Neural progenitor cell (in vitro differentiated cells): ENCODE measurements around the gene DRD2. TPM values are rescaled to one million over a fixed set of nuclear protein-coding genes. Genes with fewer than 3 reads are reported as not detected.

Experiments
- DNase-seq: peaks from one replicate; pipeline ENCODE4 v3.0.0-alpha.2; 2016; ENCODE audit warnings: low spot score
- H2AFZ ChIP-seq: fragments of 200-600 bp; sonication (generic); replicated peaks from 2 replicates; pipeline ENCODE4 v1.6.1; 2016; ENCODE audit warnings: antibody characterized with exemption
- H3F3A ChIP-seq: fragments of 200-600 bp; sonication (generic); 2 replicates; pipeline ENCODE4 v1.6.1; 2016; ENCODE audit warnings: antibody characterized with exemption, low read depth
- H3K27ac ChIP-seq: fragments of 200-600 bp; sonication (generic); 2 replicates; pipeline ENCODE4 v1.5.1; 2016; ENCODE audit warnings: mild to moderate bottlenecking
- H3K27me3 ChIP-seq: fragments of 200-600 bp; sonication (generic); 2 replicates; pipeline ENCODE4 v1.6.1; 2016; ENCODE audit warnings: mild to moderate bottlenecking, moderate library complexity
- H3K36me3 ChIP-seq: fragments of 200-600 bp; sonication (generic); 2 replicates; pipeline ENCODE4 v1.5.1; 2016
- H3K4me1 ChIP-seq: fragments of 200-600 bp; sonication (generic); 2 replicates; pipeline ENCODE4 v1.6.1; 2016; ENCODE audit warnings: mixed run types
- H3K4me2 ChIP-seq: fragments of 200-600 bp; sonication (generic); 2 replicates; pipeline ENCODE4 v1.6.1; 2016
- H3K4me3 ChIP-seq: fragments of 200-600 bp; sonication (generic); 2 replicates; pipeline ENCODE4 v1.5.1; 2016
- H3K79me2 ChIP-seq: fragments of 200-600 bp; sonication (generic); 2 replicates; pipeline ENCODE4 v1.6.1; 2016; ENCODE audit warnings: low read depth
- H3K9ac ChIP-seq: fragments of 200-600 bp; sonication (generic); 2 replicates; pipeline ENCODE4 v1.6.1; 2016
- H3K9me3 ChIP-seq: fragments of 200-600 bp; sonication (generic); 2 replicates; pipeline ENCODE4 v1.5.1; 2016; ENCODE audit warnings: low read depth
- H4K20me1 ChIP-seq: fragments of 200-600 bp; sonication (generic); 2 replicates; pipeline ENCODE4 v1.6.1; 2016; ENCODE audit warnings: low read depth
- H3K27ac Mint-ChIP-seq: 3 replicates; pipeline ENCODE4 v1.8.0; 2021; ENCODE audit warnings: mixed read lengths
- H3K27me3 Mint-ChIP-seq: 2 replicates; pipeline ENCODE4 v1.8.0; 2022; ENCODE audit warnings: low read depth, mild to moderate bottlenecking, inconsistent platforms, moderate library complexity, mixed read lengths; ENCODE audit not compliant: insufficient read depth
- H3K36me3 Mint-ChIP-seq: 3 replicates; pipeline ENCODE4 v1.8.0; 2021; ENCODE audit warnings: mixed read lengths
- H3K4me1 Mint-ChIP-seq: 3 replicates; pipeline ENCODE4 v1.8.0; 2021; ENCODE audit warnings: mixed read lengths
- H3K4me3 Mint-ChIP-seq: 3 replicates; pipeline ENCODE4 v1.8.0; 2021; ENCODE audit warnings: mild to moderate bottlenecking, moderate library complexity, mixed read lengths
- H3K9me3 Mint-ChIP-seq: 3 replicates; pipeline ENCODE4 v1.8.0; 2020; ENCODE audit warnings: mixed read lengths
- EZH2 ChIP-seq: fragments of 200-600 bp; sonication (generic); IDR thresholded peaks from 2 replicates; pipeline ENCODE4 v1.6.1; 2017; ENCODE audit warnings: antibody characterized with exemption, mild to moderate bottlenecking, moderate library complexity
- EZH2phosphoT487 ChIP-seq: fragments of 200-600 bp; sonication (generic); IDR thresholded peaks from 2 replicates; pipeline ENCODE4 v1.6.1; 2017; ENCODE audit warnings: antibody characterized with exemption
- total RNA-seq: library from RNA; depleted of rRNA; stranded (reverse); fragments of >200 nt; gene quantifications from 2 replicates; pipeline ENCODE4 v1.2.3, GENCODE V29; 2015; ENCODE audit warnings: low replicate concordance
- TF ChIP-seq, protein P1 (sequence below): fragments of 200-600 bp; sonication (generic); IDR thresholded peaks from 2 replicates; pipeline ENCODE4 v1.5.1; 2017; ENCODE audit warnings: antibody characterized with exemption, mild to moderate bottlenecking

Gene DRD2
- total RNA-seq, 1 donor from 2014 or later, result 0.21 TPM

DNA sequence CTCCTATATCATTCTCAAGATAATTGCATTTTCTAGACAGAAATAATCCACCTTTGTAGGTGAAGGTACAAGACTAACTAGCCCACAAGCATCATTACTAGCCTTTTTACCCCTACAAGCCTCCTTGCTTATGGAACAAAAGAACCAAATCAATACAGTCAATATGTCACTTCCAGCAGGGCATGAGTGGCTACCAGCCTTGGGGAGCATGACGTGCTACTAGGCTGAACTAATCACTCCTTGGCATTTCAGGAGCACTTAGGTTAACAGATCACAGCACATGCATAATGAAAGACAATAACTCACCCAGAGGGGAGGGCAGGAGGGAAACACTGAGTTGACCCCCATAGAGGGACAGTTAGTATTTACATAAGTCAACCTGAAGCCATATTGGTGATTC lies 2.7 kb downstream of the DRD2 start:
- Histone ChIP-seq H3K27ac (no peak overlapping the region), H3K9ac (no peak overlapping the region), H3K4me3 (no peak overlapping the region), H4K20me1 (peaks cover 23% of the 10 kb centered on the region), H3K36me3 (no peaks in the 10 kb centered on the region), H3K4me1 (peaks cover 10% of the 10 kb centered on the region), H3K27me3 (peaks cover 61% of the 10 kb centered on the region), H2AFZ (no peak overlapping the region), H3K4me2 (no peak overlapping the region), H3F3A (peaks cover 5% of the 10 kb centered on the region), H3K9me3 (no peaks in the 10 kb centered on the region), H3K79me2 (no peaks in the 10 kb centered on the region)
- peak overlapping the region; percentile 33 for H3K4me3 Mint-ChIP-seq
- TF ChIP-seq EZH2phosphoT487 (no peak), EZH2 (no peak)
- TF ChIP-seq, protein P1, sequence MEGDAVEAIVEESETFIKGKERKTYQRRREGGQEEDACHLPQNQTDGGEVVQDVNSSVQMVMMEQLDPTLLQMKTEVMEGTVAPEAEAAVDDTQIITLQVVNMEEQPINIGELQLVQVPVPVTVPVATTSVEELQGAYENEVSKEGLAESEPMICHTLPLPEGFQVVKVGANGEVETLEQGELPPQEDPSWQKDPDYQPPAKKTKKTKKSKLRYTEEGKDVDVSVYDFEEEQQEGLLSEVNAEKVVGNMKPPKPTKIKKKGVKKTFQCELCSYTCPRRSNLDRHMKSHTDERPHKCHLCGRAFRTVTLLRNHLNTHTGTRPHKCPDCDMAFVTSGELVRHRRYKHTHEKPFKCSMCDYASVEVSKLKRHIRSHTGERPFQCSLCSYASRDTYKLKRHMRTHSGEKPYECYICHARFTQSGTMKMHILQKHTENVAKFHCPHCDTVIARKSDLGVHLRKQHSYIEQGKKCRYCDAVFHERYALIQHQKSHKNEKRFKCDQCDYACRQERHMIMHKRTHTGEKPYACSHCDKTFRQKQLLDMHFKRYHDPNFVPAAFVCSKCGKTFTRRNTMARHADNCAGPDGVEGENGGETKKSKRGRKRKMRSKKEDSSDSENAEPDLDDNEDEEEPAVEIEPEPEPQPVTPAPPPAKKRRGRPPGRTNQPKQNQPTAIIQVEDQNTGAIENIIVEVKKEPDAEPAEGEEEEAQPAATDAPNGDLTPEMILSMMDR, result no peak
- H3K4me1 Mint-ChIP-seq, result peaks cover 8% of the 10 kb centered on the region
- no peaks in the 10 kb centered on the region for H3K36me3 Mint-ChIP-seq
- no peak for DNase-seq
- peaks cover 3% of the 10 kb centered on the region for H3K9me3 Mint-ChIP-seq
- peaks cover 39% of the 10 kb centered on the region for H3K27me3 Mint-ChIP-seq
- H3K27ac Mint-ChIP-seq, result no peak overlapping the region

DNA sequence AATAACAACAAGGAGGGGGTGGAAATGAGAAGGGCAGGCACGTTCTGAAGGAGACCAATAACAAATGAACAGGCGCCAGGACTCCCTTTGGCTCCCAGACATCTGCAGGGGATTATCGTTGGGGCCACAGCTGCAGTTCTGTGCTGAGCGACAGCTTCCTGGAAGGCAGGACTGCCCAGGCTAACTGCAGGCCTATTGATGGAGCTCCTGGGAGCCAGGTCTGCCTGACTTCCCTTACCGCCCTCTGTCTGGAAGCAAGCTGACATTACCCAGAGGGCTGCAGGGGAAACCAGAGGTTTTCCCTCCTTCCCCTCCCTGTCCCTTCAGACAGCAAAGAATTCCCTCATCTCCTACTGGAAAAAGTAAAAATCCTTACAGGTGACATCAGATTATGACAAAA lies 5.0 kb downstream of the DRD2 start:
- no peaks in the 10 kb centered on the region for H3K36me3 Mint-ChIP-seq
- H3K27me3 ChIP-seq, result peaks cover 38% of the 10 kb centered on the region
- no peaks in the 10 kb centered on the region for H3K79me2 ChIP-seq
- peaks cover 10% of the 10 kb centered on the region for H3K4me1 ChIP-seq
- H3K4me3 ChIP-seq, result no peak overlapping the region
- H3K9ac ChIP-seq, result no peak overlapping the region
- peaks cover 4% of the 10 kb centered on the region for H3K4me1 Mint-ChIP-seq
- no peak overlapping the region for H3K27ac ChIP-seq
- peaks cover 5% of the 10 kb centered on the region for H3F3A ChIP-seq
- no peaks in the 10 kb centered on the region for H3K9me3 Mint-ChIP-seq
- H3K4me3 Mint-ChIP-seq, result no peak overlapping the region
- peak; percentile 53 for DNase-seq
- H3K27me3 Mint-ChIP-seq, result peaks cover 21% of the 10 kb centered on the region
- no peaks in the 10 kb centered on the region for H3K9me3 ChIP-seq
- H3K4me2 ChIP-seq, result no peak overlapping the region
- H3K27ac Mint-ChIP-seq, result no peak overlapping the region
- no peak for TF ChIP-seq EZH2phosphoT487
- TF ChIP-seq EZH2, result no peak
- TF ChIP-seq, protein P1, result no peak
- peaks cover 12% of the 10 kb centered on the region for H4K20me1 ChIP-seq
- no peaks in the 10 kb centered on the region for H3K36me3 ChIP-seq
- no peak overlapping the region for H2AFZ ChIP-seq

DNA sequence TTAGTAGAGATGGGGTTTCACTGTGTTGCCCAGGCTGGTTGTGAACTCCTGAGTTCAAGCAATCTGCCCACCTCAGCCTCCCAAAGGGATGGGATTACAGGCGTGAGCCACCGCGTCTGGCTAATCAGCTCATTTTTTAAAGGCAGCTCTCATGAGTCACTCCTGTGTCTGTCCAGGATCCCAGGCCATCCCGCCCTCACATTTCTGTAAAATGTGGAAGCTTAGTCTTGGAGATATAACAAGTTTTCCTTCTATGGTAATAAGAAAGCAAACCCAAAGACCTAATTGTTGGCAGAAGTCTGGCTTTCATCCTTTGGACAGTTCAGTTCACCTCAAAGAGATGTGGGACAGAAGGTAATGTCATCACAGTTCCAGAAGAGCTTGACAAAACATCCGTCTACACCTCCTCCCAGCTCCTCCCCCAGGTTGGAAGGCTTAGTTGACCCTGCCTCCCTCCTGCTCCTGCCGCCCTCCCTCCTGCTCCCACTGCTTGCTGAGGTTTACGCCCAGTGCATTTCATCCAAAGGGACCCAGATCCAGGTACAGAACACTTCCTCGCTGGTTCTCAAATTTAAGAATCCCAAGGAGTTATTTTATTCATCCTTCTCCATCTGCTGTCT lies 6.4 kb downstream of the DRD2 start:
- Histone ChIP-seq H3K27me3 (peaks cover 24% of the 10 kb centered on the region), H3K27ac (no peak overlapping the region), H3K9ac (no peak overlapping the region), H3F3A (no peaks in the 10 kb centered on the region), H3K79me2 (no peaks in the 10 kb centered on the region), H2AFZ (no peak overlapping the region), H3K4me1 (peaks cover 6% of the 10 kb centered on the region), H4K20me1 (peaks cover 4% of the 10 kb centered on the region), H3K9me3 (no peaks in the 10 kb centered on the region), H3K4me2 (no peak overlapping the region), H3K36me3 (no peaks in the 10 kb centered on the region), H3K4me3 (no peak overlapping the region)
- no peak for DNase-seq
- no peaks in the 10 kb centered on the region for H3K36me3 Mint-ChIP-seq
- H3K9me3 Mint-ChIP-seq, result no peaks in the 10 kb centered on the region
- H3K4me3 Mint-ChIP-seq, result no peak overlapping the region
- TF ChIP-seq EZH2phosphoT487 (no peak), EZH2 (no peak)
- TF ChIP-seq, protein P1, result no peak
- H3K27ac Mint-ChIP-seq, result no peak overlapping the region
- no peaks in the 10 kb centered on the region for H3K4me1 Mint-ChIP-seq
- peaks cover 14% of the 10 kb centered on the region for H3K27me3 Mint-ChIP-seq
